Measurements from ENCODE around the gene GREM2.

DNA sequence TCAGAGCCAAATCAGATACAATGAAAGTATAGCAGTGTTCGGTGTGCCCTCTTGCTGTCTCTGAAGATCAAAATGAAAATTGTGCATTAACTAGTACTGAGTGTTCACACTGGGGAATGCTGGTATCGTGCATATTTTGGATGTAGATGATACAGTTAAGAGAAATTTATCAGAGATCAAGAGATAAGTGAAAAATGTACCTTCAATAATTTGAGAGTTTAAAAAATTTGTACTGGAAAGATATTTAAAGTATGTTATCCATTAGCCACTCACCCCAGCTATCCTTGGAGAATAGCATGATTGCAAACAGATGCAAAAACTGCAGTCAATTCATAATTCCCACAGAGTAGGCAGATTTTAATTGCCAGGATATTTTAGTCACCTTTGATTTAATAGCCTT lies 56.4 kb downstream of the GREM2 start:
- TF ChIP-seq, protein P1, sequence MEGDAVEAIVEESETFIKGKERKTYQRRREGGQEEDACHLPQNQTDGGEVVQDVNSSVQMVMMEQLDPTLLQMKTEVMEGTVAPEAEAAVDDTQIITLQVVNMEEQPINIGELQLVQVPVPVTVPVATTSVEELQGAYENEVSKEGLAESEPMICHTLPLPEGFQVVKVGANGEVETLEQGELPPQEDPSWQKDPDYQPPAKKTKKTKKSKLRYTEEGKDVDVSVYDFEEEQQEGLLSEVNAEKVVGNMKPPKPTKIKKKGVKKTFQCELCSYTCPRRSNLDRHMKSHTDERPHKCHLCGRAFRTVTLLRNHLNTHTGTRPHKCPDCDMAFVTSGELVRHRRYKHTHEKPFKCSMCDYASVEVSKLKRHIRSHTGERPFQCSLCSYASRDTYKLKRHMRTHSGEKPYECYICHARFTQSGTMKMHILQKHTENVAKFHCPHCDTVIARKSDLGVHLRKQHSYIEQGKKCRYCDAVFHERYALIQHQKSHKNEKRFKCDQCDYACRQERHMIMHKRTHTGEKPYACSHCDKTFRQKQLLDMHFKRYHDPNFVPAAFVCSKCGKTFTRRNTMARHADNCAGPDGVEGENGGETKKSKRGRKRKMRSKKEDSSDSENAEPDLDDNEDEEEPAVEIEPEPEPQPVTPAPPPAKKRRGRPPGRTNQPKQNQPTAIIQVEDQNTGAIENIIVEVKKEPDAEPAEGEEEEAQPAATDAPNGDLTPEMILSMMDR (conservative IDR thresholded peaks at IDR 0.05) = no peak
- TF ChIP-seq EZH2 (IDR thresholded peaks at IDR 0.05; ENCODE audit: low read depth) = no peak
